HEK293 (cell line): Measurements from ENCODE around the gene PHPT1.

Experiments
- HOXC10 ChIP-seq: sonication (generic); formaldehyde crosslinking; IDR thresholded peaks from 2 replicates; pipeline ENCODE4 v1.8.1; 2023; ENCODE audit warnings: mild to moderate bottlenecking, missing genetic modification reagents
- KLF1 ChIP-seq: fragments of 450-650 bp; formaldehyde crosslinking; IDR thresholded peaks from 2 replicates; pipeline ENCODE4 v1.5.1; 2016; ENCODE audit warnings: missing biosample characterization, missing genetic modification characterization
- PBX3 ChIP-seq: sonication (generic); formaldehyde crosslinking; IDR thresholded peaks from 2 replicates; pipeline ENCODE4 v1.8.1; 2022; ENCODE audit warnings: mild to moderate bottlenecking, moderate library complexity, missing genetic modification reagents
- ZNF140 ChIP-seq: fragments of 450-650 bp; formaldehyde crosslinking; IDR thresholded peaks from 2 replicates; pipeline ENCODE4 v1.5.1; 2016; ENCODE audit warnings: missing biosample characterization, missing genetic modification characterization
- ZNF555 ChIP-seq: fragments of 450-650 bp; formaldehyde crosslinking; conservative IDR thresholded peaks from 2 replicates; pipeline ENCODE4 v1.5.1; 2017; ENCODE audit warnings: missing biosample characterization, mild to moderate bottlenecking, missing genetic modification characterization, inconsistent platforms

- TF ChIP-seq ZNF140 (tag by site-specific recombination) (no peak), KLF1 (tag by site-specific recombination) (no peak), ZNF555 (no peak), PBX3 (CRISPR knock-in tag) (no peak), HOXC10 (no peak)
Observed at GRCh38 chr9:136890661-136891060, 41.5 kb downstream of the PHPT1 start.
